ENCODE measurements around the gene RHBDD2.
A peak's percentile ranks its signal among the peaks of the same experiment; 100 is the strongest.

Gene RHBDD2

GRCh38 chr7:75892634-75893272 is 13.9 kb downstream of the RHBDD2 start:
- no peak overlapping the region for H3K4me3 ChIP-seq (ENCODE audit: insufficient read depth in 1 of 2, low read depth in 1 of 2, low read length in 2 of 2)
- H3K14ac ChIP-seq (ENCODE audit: low read length in 2 of 2), result no peak overlapping the region
- H3K4me2 ChIP-seq (ENCODE audit: low read length, poor library complexity, severe bottlenecking), result no peak overlapping the region
- peaks cover 14 to 20% of the 10 kb centered on the region in 2 experiments for H3K36me3 ChIP-seq (ENCODE audit: control insufficient read depth in 1 of 2, insufficient read depth in 2 of 2, low read depth in 1 of 2, low read length in 2 of 2)
- H3K27ac ChIP-seq (ENCODE audit: low read length, poor library complexity, severe bottlenecking), result no peak overlapping the region
- no peak overlapping the region for H3K9ac ChIP-seq (ENCODE audit: low read length)
- no peak overlapping the region for H4K8ac ChIP-seq (ENCODE audit: low read length)
- H2AFZ ChIP-seq (ENCODE audit: low read depth, low read length), result no peak overlapping the region
- peaks cover 6% of the 10 kb centered on the region for H3K4me1 ChIP-seq (ENCODE audit: control insufficient read depth, insufficient read depth, low read depth, low read length)
- H2BK5ac ChIP-seq (ENCODE audit: low read depth, low read length, poor library complexity, severe bottlenecking), result no peak overlapping the region
- no peaks in the 10 kb centered on the region for H3K27me3 ChIP-seq (ENCODE audit: control insufficient read depth in 1 of 2, insufficient read depth in 1 of 2, low read length in 2 of 2)
- peak overlapping the region in 1 of 2 experiments; percentile 3 for H3K23ac ChIP-seq (ENCODE audit: low read length in 2 of 2)
- H3K18ac ChIP-seq (ENCODE audit: low read depth in 1 of 2, low read length in 2 of 2), result no peak overlapping the region
- H2BK120ac ChIP-seq (ENCODE audit: low read depth, low read length), result no peak overlapping the region
- no peak overlapping the region for H2BK15ac ChIP-seq (ENCODE audit: low read depth, poor library complexity, severe bottlenecking)
- peak; percentile 25 for DNase-seq
- peaks cover 3% of the 10 kb centered on the region for H3K79me1 ChIP-seq (replicated peaks; ENCODE audit: low read length, poor library complexity, severe bottlenecking)
- no peak overlapping the region for H2BK12ac ChIP-seq (ENCODE audit: low read length in 2 of 2)
- no peak overlapping the region for H4K91ac ChIP-seq (ENCODE audit: low read length)
- 74% methylated on average over 15 of the region's 15 CpGs for WGBS
- H3K4ac ChIP-seq (ENCODE audit: low read depth in 1 of 2, low read length in 2 of 2), result no peak overlapping the region
- no peak overlapping the region for H2AK5ac ChIP-seq (ENCODE audit: low read length, severe bottlenecking)
- H3K9me3 ChIP-seq (ENCODE audit: control insufficient read depth, low read length), result no peaks in the 10 kb centered on the region

GRCh38 chr7:75896803-75897327 is 18.0 kb downstream of the RHBDD2 start:
- Histone ChIP-seq H3K36me3 (ENCODE audit: control insufficient read depth in 1 of 2, insufficient read depth in 2 of 2, low read depth in 1 of 2, low read length in 2 of 2) (peaks cover 0 to 2% of the 10 kb centered on the region in 2 experiments), H3K27ac (ENCODE audit: low read length, poor library complexity, severe bottlenecking) (no peak overlapping the region), H3K23ac (ENCODE audit: low read length in 2 of 2) (no peak overlapping the region), H3K18ac (ENCODE audit: low read depth in 1 of 2, low read length in 2 of 2) (no peak overlapping the region), H2AK5ac (ENCODE audit: low read length, severe bottlenecking) (no peak overlapping the region), H4K8ac (ENCODE audit: low read length) (no peak overlapping the region), H2AFZ (ENCODE audit: low read depth, low read length) (no peak overlapping the region), H3K9me3 (ENCODE audit: control insufficient read depth, low read length) (no peaks in the 10 kb centered on the region), H3K4ac (ENCODE audit: low read depth in 1 of 2, low read length in 2 of 2) (no peak overlapping the region), H2BK12ac (ENCODE audit: low read length in 2 of 2) (no peak overlapping the region), H3K4me2 (ENCODE audit: low read length, poor library complexity, severe bottlenecking) (no peak overlapping the region), H3K79me1 (replicated peaks; ENCODE audit: low read length, poor library complexity, severe bottlenecking) (no peaks in the 10 kb centered on the region), H2BK120ac (ENCODE audit: low read depth, low read length) (peak overlapping the region; percentile 44), H3K4me3 (ENCODE audit: insufficient read depth in 1 of 2, low read depth in 1 of 2, low read length in 2 of 2) (no peak overlapping the region), H3K9ac (ENCODE audit: low read length) (no peak overlapping the region), H2BK15ac (ENCODE audit: low read depth, poor library complexity, severe bottlenecking) (no peak overlapping the region), H3K4me1 (ENCODE audit: control insufficient read depth, insufficient read depth, low read depth, low read length) (no peaks in the 10 kb centered on the region), H2BK5ac (ENCODE audit: low read depth, low read length, poor library complexity, severe bottlenecking) (no peak overlapping the region), H3K27me3 (ENCODE audit: control insufficient read depth in 1 of 2, insufficient read depth in 1 of 2, low read length in 2 of 2) (no peaks in the 10 kb centered on the region), H4K91ac (ENCODE audit: low read length) (no peak overlapping the region), H3K14ac (ENCODE audit: low read length in 2 of 2) (no peak overlapping the region)
- 86% methylated on average over 6 of the region's 6 CpGs for WGBS
- DNase-seq, result no peak

GRCh38 chr7:75900617-75901315 is 21.9 kb downstream of the RHBDD2 start:
- H4K8ac ChIP-seq (ENCODE audit: low read length), result no peak overlapping the region
- no peak overlapping the region for H3K14ac ChIP-seq (ENCODE audit: low read length in 2 of 2)
- no peak overlapping the region for H4K91ac ChIP-seq (ENCODE audit: low read length)
- H3K4me3 ChIP-seq (ENCODE audit: insufficient read depth in 1 of 2, low read depth in 1 of 2, low read length in 2 of 2), result no peak overlapping the region
- H3K9ac ChIP-seq (ENCODE audit: low read length), result no peak overlapping the region
- H3K23ac ChIP-seq (ENCODE audit: low read length in 2 of 2), result no peak overlapping the region
- H2BK12ac ChIP-seq (ENCODE audit: low read length in 2 of 2), result no peak overlapping the region
- no peak overlapping the region for H3K4me2 ChIP-seq (ENCODE audit: low read length, poor library complexity, severe bottlenecking)
- H2BK5ac ChIP-seq (ENCODE audit: low read depth, low read length, poor library complexity, severe bottlenecking), result no peak overlapping the region
- H3K18ac ChIP-seq (ENCODE audit: low read depth in 1 of 2, low read length in 2 of 2), result no peak overlapping the region
- no peaks in the 10 kb centered on the region for H3K36me3 ChIP-seq (ENCODE audit: control insufficient read depth in 1 of 2, insufficient read depth in 2 of 2, low read depth in 1 of 2, low read length in 2 of 2)
- no peak overlapping the region for H2BK120ac ChIP-seq (ENCODE audit: low read depth, low read length)
- no peak for DNase-seq
- H3K27ac ChIP-seq (ENCODE audit: low read length, poor library complexity, severe bottlenecking), result no peak overlapping the region
- no peaks in the 10 kb centered on the region for H3K79me1 ChIP-seq (replicated peaks; ENCODE audit: low read length, poor library complexity, severe bottlenecking)
- H2AFZ ChIP-seq (ENCODE audit: low read depth, low read length), result no peak overlapping the region
- no peak overlapping the region for H2AK5ac ChIP-seq (ENCODE audit: low read length, severe bottlenecking)
- no peaks in the 10 kb centered on the region for H3K27me3 ChIP-seq (ENCODE audit: control insufficient read depth in 1 of 2, insufficient read depth in 1 of 2, low read length in 2 of 2)
- 94% methylated on average over 4 of the region's 9 CpGs for WGBS
- H3K4me1 ChIP-seq (ENCODE audit: control insufficient read depth, insufficient read depth, low read depth, low read length), result peaks cover 2% of the 10 kb centered on the region
- no peak overlapping the region for H3K4ac ChIP-seq (ENCODE audit: low read depth in 1 of 2, low read length in 2 of 2)
- H3K9me3 ChIP-seq (ENCODE audit: control insufficient read depth, low read length), result no peaks in the 10 kb centered on the region
- H2BK15ac ChIP-seq (ENCODE audit: low read depth, poor library complexity, severe bottlenecking), result no peak overlapping the region
